BLaER1 (cell line): ENCODE measurements around the gene DNASE2.

ENCODE experiments used
- H3K27ac ChIP-seq: shearing (Covaris generic); formaldehyde crosslinking; 2 replicates; pipeline ENCODE4 v1.8.1; 2022
- H3K27me3 ChIP-seq: shearing (Covaris generic); formaldehyde crosslinking; 2 replicates; pipeline ENCODE4 v1.8.1; 2022
- H3K36me3 ChIP-seq: shearing (Covaris generic); formaldehyde crosslinking; 2 replicates; pipeline ENCODE4 v1.8.1; 2022
- H3K4me1 ChIP-seq: shearing (Covaris generic); formaldehyde crosslinking; 2 replicates; pipeline ENCODE4 v1.8.1; 2022
- H3K4me2 ChIP-seq: shearing (Covaris generic); formaldehyde crosslinking; 2 replicates; pipeline ENCODE4 v1.8.1; 2022
- H3K4me3 ChIP-seq: shearing (Covaris generic); formaldehyde crosslinking; 2 replicates; pipeline ENCODE4 v1.8.1; 2022
- H3K9ac ChIP-seq: shearing (Covaris generic); formaldehyde crosslinking; 2 replicates; pipeline ENCODE4 v1.8.1; 2022
- H3K9me3 ChIP-seq: shearing (Covaris generic); formaldehyde crosslinking; 2 replicates; pipeline ENCODE4 v1.8.1; 2022
- H4K20me1 ChIP-seq: shearing (Covaris generic); formaldehyde crosslinking; 2 replicates; pipeline ENCODE4 v1.8.1; 2022
- Cebpa-rat ChIP-seq: shearing (Covaris generic); IDR thresholded peaks from 2 replicates; pipeline ENCODE4 v1.8.1; 2022

DNASE2 gene

DNA sequence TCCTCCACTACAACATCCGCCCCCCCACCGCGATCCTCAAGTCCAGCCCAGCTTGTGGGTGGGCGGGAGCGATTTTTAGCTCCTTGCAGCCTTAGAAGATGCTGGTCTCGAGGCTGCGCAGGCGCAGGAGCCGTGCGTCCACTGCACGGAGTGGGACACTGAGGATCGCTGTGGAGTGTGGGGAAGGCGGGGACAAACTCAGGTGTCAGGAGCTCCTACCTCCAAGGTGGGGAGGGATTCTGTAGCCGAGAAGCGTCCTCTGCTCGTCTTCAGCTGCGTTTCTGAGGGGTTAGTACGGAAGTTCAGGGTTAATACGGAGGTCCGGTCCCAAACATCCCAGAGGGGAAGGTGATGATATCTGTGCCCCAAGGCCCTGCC is 46.7 kb downstream of the DNASE2 start, which contains the start of gene RTBDN:
Gene RTBDN, minus strand, starts transcription at position 14 of the 378 bp plus-strand sequence. CDS start 4,600 bp downstream, outside the sequence.
- no peak for TF ChIP-seq Cebpa-rat
- H3K27ac ChIP-seq = no peak within 1 kb of the TSS
- H3K9ac ChIP-seq = peak within 1 kb of the TSS; percentile 17; the same call in 1 of the 2 replicates
- H3K4me2 ChIP-seq = peak within 1 kb of the TSS; percentile 99
- no peaks in the 10 kb centered on the region for H3K36me3 ChIP-seq
- H4K20me1 ChIP-seq = peaks cover 60% of the 10 kb centered on the region
- H3K4me1 ChIP-seq = peaks cover 47% of the 10 kb centered on the region
- no peaks in the 10 kb centered on the region for H3K9me3 ChIP-seq
- H3K27me3 ChIP-seq = peaks cover 84% of the 10 kb centered on the region
- peak within 1 kb of the TSS; percentile 74 for H3K4me3 ChIP-seq

DNA sequence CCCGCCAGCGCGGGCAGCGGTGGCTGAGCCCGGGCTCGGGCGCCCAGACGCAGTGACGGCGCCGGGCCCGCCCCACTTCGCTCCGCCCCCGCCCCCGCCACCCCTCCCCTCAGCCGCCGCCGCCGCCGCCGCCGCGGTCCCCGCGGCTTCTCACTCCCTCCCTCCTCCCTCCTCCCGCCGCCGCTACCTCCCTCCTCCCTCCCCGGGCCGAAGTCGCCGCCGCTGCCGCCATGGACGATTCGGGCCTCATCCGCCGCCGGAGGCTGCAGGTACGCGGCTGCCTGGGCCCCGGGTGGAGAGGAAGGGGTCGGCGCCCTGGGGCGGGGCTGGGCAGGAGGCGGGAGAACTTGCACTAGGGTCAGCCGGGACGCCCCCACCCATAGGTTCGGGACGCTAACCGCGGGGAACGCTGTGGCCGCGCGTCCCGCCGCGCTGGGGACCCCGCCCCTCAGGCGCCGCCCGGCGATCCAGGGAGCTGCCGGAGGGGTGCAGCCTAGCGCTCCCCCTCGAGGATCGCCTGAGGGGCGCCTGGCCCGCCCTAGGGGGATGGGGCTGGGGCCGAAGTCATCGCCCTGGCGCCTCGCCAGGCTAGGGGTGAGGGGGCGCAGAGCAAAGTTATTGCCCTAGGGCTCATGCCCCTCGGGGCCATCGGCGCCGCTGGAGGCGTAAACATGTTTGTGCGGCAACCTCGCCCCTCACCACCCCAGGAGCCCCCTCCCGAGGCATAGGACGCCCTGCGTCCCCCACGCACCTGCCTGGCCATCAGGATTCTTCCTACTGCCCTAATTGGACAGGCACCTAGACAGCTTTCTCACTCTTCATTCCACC is 47.3 kb downstream of the DNASE2 start:
- Histone ChIP-seq H3K36me3 (no peaks in the 10 kb centered on the region), H3K4me2 (peak overlapping the region; percentile 99), H3K27me3 (peaks cover 82% of the 10 kb centered on the region), H4K20me1 (peaks cover 62% of the 10 kb centered on the region), H3K27ac (no peak overlapping the region), H3K9ac (peak overlapping the region; percentile 17; the same call in 1 of the 2 replicates), H3K4me3 (peak overlapping the region; percentile 74), H3K9me3 (no peaks in the 10 kb centered on the region), H3K4me1 (peaks cover 45% of the 10 kb centered on the region)
- no peak for TF ChIP-seq Cebpa-rat

DNA sequence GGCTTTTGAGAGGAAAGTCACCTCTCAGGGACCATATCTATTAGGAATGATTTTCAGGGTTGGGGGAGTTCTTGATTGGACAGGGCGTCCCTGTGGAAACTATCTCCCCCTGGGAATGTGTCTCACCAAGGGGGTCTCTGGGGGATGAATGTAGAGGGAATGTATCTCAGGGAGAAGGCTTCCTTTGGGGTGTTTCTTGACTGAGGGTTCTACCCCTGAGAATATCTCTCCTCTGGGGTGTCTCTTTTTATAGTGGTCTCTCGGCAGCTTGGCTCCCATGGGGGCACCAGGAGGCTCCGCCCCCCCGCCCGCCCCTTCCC is 47.9 kb downstream of the DNASE2 start:
- H3K36me3 ChIP-seq = no peaks in the 10 kb centered on the region
- H3K9ac ChIP-seq = no peak overlapping the region
- H3K4me1 ChIP-seq = peaks cover 44% of the 10 kb centered on the region
- H4K20me1 ChIP-seq = peaks cover 62% of the 10 kb centered on the region
- H3K4me3 ChIP-seq = peak overlapping the region; percentile 74; the same call in 1 of the 2 replicates
- no peaks in the 10 kb centered on the region for H3K9me3 ChIP-seq
- H3K27me3 ChIP-seq = peaks cover 81% of the 10 kb centered on the region
- no peak for TF ChIP-seq Cebpa-rat
- H3K4me2 ChIP-seq = peak overlapping the region; percentile 79
- H3K27ac ChIP-seq = no peak overlapping the region

DNA sequence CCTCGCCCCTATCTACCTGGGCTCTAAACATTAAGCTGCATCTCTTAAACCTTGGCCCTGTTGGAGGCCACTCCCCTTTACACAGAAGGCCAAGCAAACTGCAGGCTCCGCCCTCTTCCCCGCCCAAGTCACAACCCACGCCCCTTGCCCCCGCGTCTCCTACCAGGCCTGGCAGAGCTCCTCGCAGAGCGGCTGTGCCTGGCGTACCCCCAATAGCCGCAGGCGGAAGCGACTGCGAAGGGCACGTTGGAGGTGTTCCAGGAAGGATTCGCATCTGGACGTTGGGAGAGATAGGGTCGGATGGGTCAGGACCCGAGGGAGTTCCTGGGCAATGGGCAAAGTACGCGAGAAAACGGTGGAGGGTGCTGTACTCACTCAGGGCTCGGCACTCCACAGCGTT is 52.8 kb downstream of the DNASE2 start:
- no peak for TF ChIP-seq Cebpa-rat
- Histone ChIP-seq H3K27ac (no peak overlapping the region), H3K4me3 (no peak overlapping the region), H3K27me3 (peaks cover 37% of the 10 kb centered on the region), H3K36me3 (no peaks in the 10 kb centered on the region), H3K4me2 (peak overlapping the region; percentile 61), H4K20me1 (peaks cover 27% of the 10 kb centered on the region), H3K9me3 (no peaks in the 10 kb centered on the region), H3K9ac (no peak overlapping the region), H3K4me1 (peaks cover 29% of the 10 kb centered on the region)

DNA sequence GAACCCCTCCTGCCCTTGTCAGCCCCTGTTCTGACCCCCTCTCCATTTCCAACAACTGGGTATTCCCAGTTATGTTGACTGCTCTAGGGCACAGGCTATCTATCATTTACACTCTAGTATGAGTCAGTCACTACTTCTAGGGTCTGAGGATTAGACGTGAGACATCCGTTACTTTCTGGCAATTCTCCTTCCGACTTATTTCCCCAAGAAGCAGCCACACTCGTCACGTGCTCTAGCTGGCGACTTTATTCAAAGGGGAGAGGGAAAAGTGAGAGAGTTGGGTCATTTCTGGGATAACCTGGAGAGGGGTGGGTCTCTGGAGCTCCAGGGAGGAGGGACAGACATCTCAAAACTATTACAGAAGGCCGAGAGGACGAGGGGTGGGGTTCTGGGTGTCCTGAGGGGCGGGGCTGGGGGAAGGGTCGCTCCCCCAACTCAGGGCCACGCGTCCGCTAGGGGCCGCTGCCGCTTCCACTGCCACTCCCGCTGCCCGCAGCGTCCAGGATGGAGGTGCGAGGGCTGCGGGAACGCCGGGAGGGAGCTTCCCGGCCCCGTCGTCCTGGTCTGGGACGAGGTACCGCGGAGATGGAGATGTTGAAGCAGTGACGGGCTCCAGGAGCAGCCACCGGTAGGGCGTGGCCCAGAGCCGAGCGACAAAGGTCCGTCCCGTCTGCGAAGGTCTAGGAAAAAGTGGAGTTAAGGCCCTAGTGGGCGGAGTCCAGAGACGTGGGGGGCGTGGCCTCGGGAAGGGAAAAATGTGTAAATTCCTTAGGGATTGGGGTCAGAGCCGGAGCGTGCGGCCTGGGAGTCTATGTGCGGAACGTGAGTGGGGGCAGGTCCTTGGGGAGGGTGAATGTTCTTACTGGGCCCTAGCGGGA is 55.8 kb downstream of the DNASE2 start:
- peaks cover 11% of the 10 kb centered on the region; the same call in 1 of the 2 replicates for H4K20me1 ChIP-seq
- no peak overlapping the region for H3K27ac ChIP-seq
- peaks cover 18% of the 10 kb centered on the region for H3K4me1 ChIP-seq
- H3K9me3 ChIP-seq = no peaks in the 10 kb centered on the region
- peak overlapping the region; percentile 37; the same call in 1 of the 2 replicates for H3K4me2 ChIP-seq
- H3K36me3 ChIP-seq = no peaks in the 10 kb centered on the region
- no peak for TF ChIP-seq Cebpa-rat
- no peak overlapping the region for H3K4me3 ChIP-seq
- H3K27me3 ChIP-seq = peaks cover 15% of the 10 kb centered on the region
- H3K9ac ChIP-seq = no peak overlapping the region
